Measurements from ENCODE around the gene ATOH8.

DNA sequence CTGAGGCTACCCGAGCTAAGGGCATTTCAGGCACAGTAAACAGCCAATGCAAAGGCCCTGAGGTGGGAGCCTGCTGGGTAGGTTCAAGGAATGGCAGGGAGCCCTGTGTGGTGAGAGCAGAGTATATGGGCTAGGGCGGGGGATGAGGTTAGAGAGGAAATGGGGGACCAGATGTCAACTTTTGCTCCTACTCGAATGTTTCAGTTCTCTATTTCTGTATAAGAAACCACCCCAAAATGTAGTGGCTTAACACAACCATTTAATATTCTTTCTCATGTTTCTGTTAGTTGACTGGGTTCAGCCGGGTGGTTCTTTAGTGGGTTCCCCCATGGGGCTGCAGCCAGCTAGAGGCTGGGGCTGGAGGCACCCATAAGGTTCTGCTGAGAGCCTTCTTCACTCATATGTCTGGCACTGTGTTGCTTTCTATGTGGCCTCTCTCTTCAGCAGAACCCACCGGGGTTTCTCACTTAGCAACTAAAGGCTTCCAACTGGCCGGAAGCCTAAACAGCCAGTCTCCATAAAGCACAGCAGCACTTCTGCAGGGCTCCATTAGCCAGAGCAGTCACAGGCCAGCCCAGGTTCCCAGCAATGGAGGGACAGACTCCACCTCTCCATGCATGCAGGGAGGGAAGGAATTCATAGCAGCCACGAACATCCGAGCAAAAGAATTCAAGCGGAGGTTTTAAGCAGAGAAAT lies 5.6 kb upstream of the ATOH8 start:
- no peak for TF ChIP-seq POLR2A (IDR thresholded peaks at IDR 0.05)
- TF ChIP-seq, protein P1, sequence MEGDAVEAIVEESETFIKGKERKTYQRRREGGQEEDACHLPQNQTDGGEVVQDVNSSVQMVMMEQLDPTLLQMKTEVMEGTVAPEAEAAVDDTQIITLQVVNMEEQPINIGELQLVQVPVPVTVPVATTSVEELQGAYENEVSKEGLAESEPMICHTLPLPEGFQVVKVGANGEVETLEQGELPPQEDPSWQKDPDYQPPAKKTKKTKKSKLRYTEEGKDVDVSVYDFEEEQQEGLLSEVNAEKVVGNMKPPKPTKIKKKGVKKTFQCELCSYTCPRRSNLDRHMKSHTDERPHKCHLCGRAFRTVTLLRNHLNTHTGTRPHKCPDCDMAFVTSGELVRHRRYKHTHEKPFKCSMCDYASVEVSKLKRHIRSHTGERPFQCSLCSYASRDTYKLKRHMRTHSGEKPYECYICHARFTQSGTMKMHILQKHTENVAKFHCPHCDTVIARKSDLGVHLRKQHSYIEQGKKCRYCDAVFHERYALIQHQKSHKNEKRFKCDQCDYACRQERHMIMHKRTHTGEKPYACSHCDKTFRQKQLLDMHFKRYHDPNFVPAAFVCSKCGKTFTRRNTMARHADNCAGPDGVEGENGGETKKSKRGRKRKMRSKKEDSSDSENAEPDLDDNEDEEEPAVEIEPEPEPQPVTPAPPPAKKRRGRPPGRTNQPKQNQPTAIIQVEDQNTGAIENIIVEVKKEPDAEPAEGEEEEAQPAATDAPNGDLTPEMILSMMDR (IDR thresholded peaks at IDR 0.05): no peak

All from esophagus squamous epithelium (tissue), 4 donors.